HG03520 (cell line): ENCODE results near the gene PARD3B.

Experiments
- ATAC-seq: cut with Tn5 transposase; IDR thresholded peaks from one replicate; pipeline ENCODE4 v1.9.1; 2021; ENCODE audit warnings: mild to moderate bottlenecking, moderate library complexity; ENCODE audit not compliant: unreplicated experiment

The PARD3B gene

GRCh38 chr2:205034034-205034433 is 488.8 kb downstream of the PARD3B start:
- ATAC-seq: no peak

GRCh38 chr2:205040323-205040722 is 495.0 kb downstream of the PARD3B start:
- no peak for ATAC-seq

GRCh38 chr2:205041472-205042130 is 496.3 kb downstream of the PARD3B start:
- ATAC-seq: no peak

GRCh38 chr2:205043285-205043684 is 498.0 kb downstream of the PARD3B start:
- ATAC-seq: no peak

- no peak for ATAC-seq
Observed at GRCh38 chr2:205045706-205046105, 500.4 kb downstream of the PARD3B start.

GRCh38 chr2:205047273-205047839 is 502.1 kb downstream of the PARD3B start:
- no peak for ATAC-seq

GRCh38 chr2:205051417-205051816 is 506.1 kb downstream of the PARD3B start:
- no peak for ATAC-seq

GRCh38 chr2:205052781-205053180 is 507.5 kb downstream of the PARD3B start:
- no peak for ATAC-seq

GRCh38 chr2:205053827-205054410 is 508.6 kb downstream of the PARD3B start:
- ATAC-seq: no peak

- no peak for ATAC-seq
Observed at GRCh38 chr2:205054789-205055188, 509.5 kb downstream of the PARD3B start.

GRCh38 chr2:205055251-205055650 is 510.0 kb downstream of the PARD3B start:
- ATAC-seq: no peak

- ATAC-seq: no peak
Observed at GRCh38 chr2:205056151-205056561, 510.9 kb downstream of the PARD3B start.

GRCh38 chr2:205058409-205058808 is 513.1 kb downstream of the PARD3B start:
- ATAC-seq: no peak

GRCh38 chr2:205060269-205060668 is 515.0 kb downstream of the PARD3B start:
- no peak for ATAC-seq

GRCh38 chr2:205066081-205066480 is 520.8 kb downstream of the PARD3B start:
- no peak for ATAC-seq

- no peak for ATAC-seq
Observed at GRCh38 chr2:205069928-205070327, 524.7 kb downstream of the PARD3B start.

- no peak for ATAC-seq
Observed at GRCh38 chr2:205070889-205071288, 525.6 kb downstream of the PARD3B start.

- ATAC-seq: no peak
Observed at GRCh38 chr2:205073433-205074020, 528.3 kb downstream of the PARD3B start.

GRCh38 chr2:205076405-205076804 is 531.1 kb downstream of the PARD3B start:
- ATAC-seq: no peak

GRCh38 chr2:205077159-205077558 is 531.9 kb downstream of the PARD3B start:
- ATAC-seq: no peak

- ATAC-seq: no peak
Observed at GRCh38 chr2:205078762-205079161, 533.5 kb downstream of the PARD3B start.

- no peak for ATAC-seq
Observed at GRCh38 chr2:205079173-205079572, 533.9 kb downstream of the PARD3B start.
